CD4-positive, CD25-positive, alpha-beta regulatory T cell (primary cell): ENCODE results near the gene FMO4. TPM values are rescaled to one million over a fixed set of nuclear protein-coding genes. Genes with fewer than 3 reads are reported as not detected.

Experiments
- ATAC-seq, 2 donors: fragments of 150-1000 bp; cut with Tn5 transposase; one replicate each; pipeline ENCODE4 v1.10.0; 2021; ENCODE audit warnings: low read depth in 2 of 2, moderate number of reproducible peaks in 2 of 2, moderate library complexity in 1 of 2
- DNase-seq, 3 donors: peaks; one replicate each; pipeline versions ENCODE4 v3.0.0 to v3.0.0-alpha.2; 2012 to 2022; ENCODE audit warnings: mixed read lengths in 1 of 3
- H3K27ac ChIP-seq: one replicate; pipeline ENCODE4 v1.7.0; 2013; ENCODE audit warnings: mild to moderate bottlenecking, low read length; ENCODE audit not compliant: insufficient read depth, poor library complexity, severe bottlenecking
- H3K27me3 ChIP-seq: one replicate; pipeline ENCODE4 v1.7.0; 2013; ENCODE audit warnings: low read length; ENCODE audit not compliant: control insufficient read depth, insufficient read depth
- H3K36me3 ChIP-seq: one replicate; pipeline ENCODE4 v1.7.0; 2013; ENCODE audit warnings: mild to moderate bottlenecking, low read length, moderate library complexity; ENCODE audit not compliant: control insufficient read depth, insufficient read depth
- H3K4me1 ChIP-seq: 2 replicates; pipeline ENCODE4 v1.7.0; 2013; ENCODE audit warnings: mild to moderate bottlenecking, low read length; ENCODE audit not compliant: insufficient read depth, control insufficient read depth, poor library complexity, severe bottlenecking
- H3K4me3 ChIP-seq: one replicate; pipeline ENCODE4 v1.7.0; 2013; ENCODE audit warnings: low read depth, mild to moderate bottlenecking, low read length, moderate library complexity
- H3K9me3 ChIP-seq, 2 experiments: 1 replicate in 1 of 2; 2 replicates in 1 of 2; pipeline ENCODE4 v1.7.0; 2013; ENCODE audit warnings: low read length in 2 of 2, mild to moderate bottlenecking in 1 of 2, moderate library complexity in 1 of 2; ENCODE audit not compliant: control insufficient read depth in 2 of 2
- H3K27ac Mint-ChIP-seq, 3 donors: one replicate each; pipeline ENCODE4 v1.8.0; 2020 to 2022; ENCODE audit warnings: mild to moderate bottlenecking in 3 of 3, mixed read lengths in 3 of 3, moderate library complexity in 2 of 3
- H3K27me3 Mint-ChIP-seq: one replicate; pipeline ENCODE4 v1.8.0; 2022; ENCODE audit warnings: mild to moderate bottlenecking, mixed read lengths
- H3K36me3 Mint-ChIP-seq: one replicate; pipeline ENCODE4 v1.8.0; 2020; ENCODE audit warnings: mixed read lengths
- H3K4me1 Mint-ChIP-seq, 4 donors: one replicate each; pipeline ENCODE4 v1.8.0; 2020 to 2022; ENCODE audit warnings: mixed read lengths in 4 of 4, mild to moderate bottlenecking in 1 of 4
- H3K4me3 Mint-ChIP-seq, 4 donors: one replicate each; pipeline ENCODE4 v1.8.0; 2020 to 2022; ENCODE audit warnings: mild to moderate bottlenecking in 4 of 4, mixed read lengths in 4 of 4, moderate library complexity in 3 of 4
- H3K9me3 Mint-ChIP-seq, 7 donors: one replicate each; pipeline ENCODE4 v1.8.0; 2020 to 2022; ENCODE audit warnings: mixed read lengths in 7 of 7, mild to moderate bottlenecking in 3 of 7, moderate library complexity in 2 of 7
- polyA plus RNA-seq, 4 donors: library from polyadenylated mRNA; unstranded; fragments of 300-500 nt; fragmentation: Illumina TruSeq; gene quantifications; one replicate each; pipeline ENCODE4 v1.2.3, GENCODE V29; 2021
- total RNA-seq: library from RNA; stranded (reverse); gene quantifications from one replicate; pipeline ENCODE4 v1.2.3, GENCODE V29; 2022

Gene FMO4
- total and polyA plus RNA-seq, 5 donors from 2014 or later = 2.0 to 4.9 (median 2.8) TPM

GRCh38 chr1:171299342-171299741 is 14.6 kb upstream of the FMO4 start:
- DNase-seq (no peak), ATAC-seq (no peak)
- no peak overlapping the region for H3K27ac Mint-ChIP-seq
- H3K36me3 ChIP-seq = no peaks in the 10 kb centered on the region
- no peak overlapping the region for H3K4me3 ChIP-seq
- H3K27me3 ChIP-seq = peaks cover 9% of the 10 kb centered on the region
- peaks cover 31% of the 10 kb centered on the region for H3K27me3 Mint-ChIP-seq
- H3K4me3 Mint-ChIP-seq = no peak overlapping the region
- H3K9me3 ChIP-seq = peaks cover 17 to 18% of the 10 kb centered on the region in 2 experiments
- H3K9me3 Mint-ChIP-seq = peaks cover 0 to 34% (median 5%) of the 10 kb centered on the region in 7 donors
- no peak overlapping the region for H3K27ac ChIP-seq
- H3K36me3 Mint-ChIP-seq = peaks cover 8% of the 10 kb centered on the region
- no peaks in the 10 kb centered on the region for H3K4me1 ChIP-seq
- H3K4me1 Mint-ChIP-seq = no peaks in the 10 kb centered on the region

- DNase-seq = no peak
- Mint-ChIP-seq H3K4me1 (no peaks in the 10 kb centered on the region), H3K27ac (no peak overlapping the region), H3K4me3 (no peak overlapping the region), H3K9me3 (peaks cover 0 to 34% (median 5%) of the 10 kb centered on the region in 7 donors), H3K36me3 (peaks cover 8% of the 10 kb centered on the region), H3K27me3 (peaks cover 27% of the 10 kb centered on the region)
- Histone ChIP-seq H3K4me3 (no peak overlapping the region), H3K9me3 (peaks cover 17 to 18% of the 10 kb centered on the region in 2 experiments), H3K4me1 (no peaks in the 10 kb centered on the region), H3K36me3 (no peaks in the 10 kb centered on the region), H3K27me3 (peaks cover 7% of the 10 kb centered on the region), H3K27ac (no peak overlapping the region)
- ATAC-seq = no peak
Measured at GRCh38 chr1:171300401-171300800, 13.6 kb upstream of the FMO4 start.

GRCh38 chr1:171310661-171311087 is 3.3 kb upstream of the FMO4 start:
- H3K4me3 Mint-ChIP-seq = no peak overlapping the region
- H3K27ac ChIP-seq = no peak overlapping the region
- H3K4me1 ChIP-seq = peaks cover 7% of the 10 kb centered on the region
- no peaks in the 10 kb centered on the region for H3K27me3 ChIP-seq
- no peaks in the 10 kb centered on the region for H3K27me3 Mint-ChIP-seq
- H3K27ac Mint-ChIP-seq = no peak overlapping the region
- no peaks in the 10 kb centered on the region for H3K36me3 ChIP-seq
- DNase-seq (no peak), ATAC-seq (no peak)
- H3K9me3 Mint-ChIP-seq = peaks cover 0 to 4% (median 0%) of the 10 kb centered on the region in 7 donors
- peaks cover 0 to 19% (median 12%) of the 10 kb centered on the region in 4 donors for H3K4me1 Mint-ChIP-seq
- H3K4me3 ChIP-seq = no peak overlapping the region
- no peaks in the 10 kb centered on the region for H3K9me3 ChIP-seq
- H3K36me3 Mint-ChIP-seq = no peaks in the 10 kb centered on the region

- H3K4me1 Mint-ChIP-seq = peaks cover 0 to 24% (median 15%) of the 10 kb centered on the region in 4 donors
- H3K27me3 Mint-ChIP-seq = no peaks in the 10 kb centered on the region
- no peaks in the 10 kb centered on the region for H3K36me3 ChIP-seq
- no peak overlapping the region for H3K4me3 Mint-ChIP-seq
- no peaks in the 10 kb centered on the region for H3K36me3 Mint-ChIP-seq
- ATAC-seq (no peak), DNase-seq (no peak)
- H3K27ac ChIP-seq = no peak overlapping the region
- H3K27me3 ChIP-seq = no peaks in the 10 kb centered on the region
- peaks cover 0 to 2% (median 0%) of the 10 kb centered on the region in 7 donors for H3K9me3 Mint-ChIP-seq
- H3K27ac Mint-ChIP-seq = peak overlapping the region in 1 of 3 donors; percentile 1
- H3K9me3 ChIP-seq = no peaks in the 10 kb centered on the region
- no peak overlapping the region for H3K4me3 ChIP-seq
- peaks cover 7% of the 10 kb centered on the region for H3K4me1 ChIP-seq
Measured at GRCh38 chr1:171311771-171312558, 2.0 kb upstream of the FMO4 start.

GRCh38 chr1:171313319-171313834 is 606 bp upstream of the FMO4 start:
- no peak for DNase-seq
- Mint-ChIP-seq H3K27me3 (no peaks in the 10 kb centered on the region), H3K4me1 (peaks cover 0 to 27% (median 20%) of the 10 kb centered on the region in 4 donors), H3K9me3 (peaks cover 0 to 2% (median 0%) of the 10 kb centered on the region in 7 donors), H3K4me3 (peak overlapping the region in 2 of 4 donors; percentile 84), H3K27ac (peak overlapping the region; percentile 76 to 93 (median 92)), H3K36me3 (peaks cover 6% of the 10 kb centered on the region)
- H3K4me3 ChIP-seq = peak overlapping the region; percentile 88
- no peaks in the 10 kb centered on the region for H3K27me3 ChIP-seq
- no peaks in the 10 kb centered on the region for H3K36me3 ChIP-seq
- no peak for ATAC-seq
- peaks cover 7% of the 10 kb centered on the region for H3K4me1 ChIP-seq
- H3K27ac ChIP-seq = peak overlapping the region; percentile 1
- H3K9me3 ChIP-seq = no peaks in the 10 kb centered on the region

GRCh38 chr1:171329251-171329650 is 15.3 kb downstream of the FMO4 start:
- Histone ChIP-seq H3K4me1 (no peaks in the 10 kb centered on the region), H3K27me3 (no peaks in the 10 kb centered on the region), H3K4me3 (no peak overlapping the region), H3K9me3 (no peaks in the 10 kb centered on the region), H3K27ac (no peak overlapping the region), H3K36me3 (no peaks in the 10 kb centered on the region)
- Mint-ChIP-seq H3K9me3 (no peaks in the 10 kb centered on the region), H3K36me3 (peaks cover 24% of the 10 kb centered on the region), H3K27ac (no peak overlapping the region), H3K27me3 (no peaks in the 10 kb centered on the region), H3K4me3 (no peak overlapping the region), H3K4me1 (no peaks in the 10 kb centered on the region)
- DNase-seq = no peak
- no peak for ATAC-seq

- Histone ChIP-seq H3K4me3 (no peak overlapping the region), H3K27me3 (no peaks in the 10 kb centered on the region), H3K27ac (no peak overlapping the region), H3K36me3 (no peaks in the 10 kb centered on the region), H3K4me1 (no peaks in the 10 kb centered on the region), H3K9me3 (no peaks in the 10 kb centered on the region)
- H3K4me3 Mint-ChIP-seq = no peak overlapping the region
- peaks cover 0 to 1% (median 0%) of the 10 kb centered on the region in 7 donors for H3K9me3 Mint-ChIP-seq
- peaks cover 28% of the 10 kb centered on the region for H3K36me3 Mint-ChIP-seq
- H3K27me3 Mint-ChIP-seq = no peaks in the 10 kb centered on the region
- no peaks in the 10 kb centered on the region for H3K4me1 Mint-ChIP-seq
- H3K27ac Mint-ChIP-seq = no peak overlapping the region
- DNase-seq (no peak), ATAC-seq (no peak)
Measured at GRCh38 chr1:171334024-171334640, 20.1 kb downstream of the FMO4 start.
